Activated B cell treated with CpG ODN at 0.5 μM for 24 hours (primary cell): ENCODE data around the gene AMN. TPM values are rescaled to one million over a fixed set of nuclear protein-coding genes. Genes with fewer than 3 reads are reported as not detected.

Experiments
- ATAC-seq: fragments of 200-7000 bp; cut with Tn5 transposase; one replicate; pipeline ENCODE4 v1.10.0; 2021; ENCODE audit warnings: low read depth, mild to moderate bottlenecking, moderate library complexity
- CTCF ChIA-PET: fragments of 350-600 bp; sonication (Branson Sonifier 250); formaldehyde crosslinking; loops from one replicate; lab custom pipeline; 2021; ENCODE audit warnings: antibody characterized with exemption; lab: Charles Lee
- POLR2A ChIA-PET: fragments of 350-600 bp; sonication (Branson Sonifier 250); formaldehyde crosslinking; loops from one replicate; lab custom pipeline; 2021; ENCODE audit warnings: antibody characterized with exemption; lab: Charles Lee
- DNase-seq: peaks from one replicate; pipeline ENCODE4 v3.0.0; 2022
- H3K27ac Mint-ChIP-seq: one replicate; pipeline ENCODE4 v1.8.0; 2020; ENCODE audit warnings: mixed read lengths
- H3K27me3 Mint-ChIP-seq: one replicate; pipeline ENCODE4 v1.8.0; 2021; ENCODE audit warnings: mixed read lengths
- H3K36me3 Mint-ChIP-seq: one replicate; pipeline ENCODE4 v1.8.0; 2021; ENCODE audit warnings: low read depth, mixed read lengths
- H3K4me1 Mint-ChIP-seq: one replicate; pipeline ENCODE4 v1.8.0; 2021; ENCODE audit warnings: mixed read lengths
- H3K4me3 Mint-ChIP-seq: one replicate; pipeline ENCODE4 v1.8.0; 2020; ENCODE audit warnings: mild to moderate bottlenecking, mixed read lengths
- H3K9me3 Mint-ChIP-seq: one replicate; pipeline ENCODE4 v1.8.0; 2020; ENCODE audit warnings: mixed read lengths
- intact Hi-C: fragments of 100-400 bp; cut with micrococcal nuclease; formaldehyde crosslinking; loops from one replicate; pipeline ENCODE4 v1.15.1; 2024
- total RNA-seq: library from RNA; stranded (reverse); gene quantifications from 2 replicates; pipeline ENCODE4 v1.2.3, GENCODE V29; 2022
- TF ChIP-seq, protein P1 (sequence below): fragments of 200-600 bp; IDR thresholded peaks from one replicate; pipeline ENCODE4 v1.8.0; 2022; ENCODE audit warnings: antibody characterized with exemption, mild to moderate bottlenecking

The AMN gene
- total RNA-seq, 1 donor from 2014 or later, result 4.4 TPM

DNA sequence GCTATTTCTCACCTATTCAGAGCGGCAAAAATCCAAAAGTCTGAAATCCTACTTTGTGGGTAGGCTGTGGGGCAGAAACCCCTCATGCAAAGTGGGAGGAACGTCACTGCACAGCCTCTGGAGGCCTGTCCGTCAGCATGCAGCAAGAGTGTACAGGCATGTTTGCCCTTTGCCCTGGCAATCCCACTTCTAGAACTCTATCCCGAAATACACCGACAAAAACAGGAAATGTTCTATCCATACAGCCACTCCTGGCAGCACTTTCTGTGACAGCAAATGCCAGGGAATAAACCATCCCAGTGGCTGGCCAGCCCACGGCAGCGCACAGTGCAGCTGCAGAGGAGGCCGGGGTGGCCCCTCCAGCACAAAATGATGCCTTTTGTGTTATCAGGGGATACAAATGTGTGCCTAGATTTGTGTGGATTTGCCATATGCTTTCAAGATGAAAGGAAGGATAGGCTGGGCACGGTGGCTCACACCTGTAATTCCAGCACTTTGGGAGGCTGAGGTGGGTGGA is 39.7 kb downstream of the AMN start:
- no peak overlapping the region for H3K27ac Mint-ChIP-seq
- ChIA-PET POLR2A (interaction anchor here (0.7 kb wide), 1 partner anchor 267 kb away, joined by 3 read pairs; no protein-coding TSS in a partner anchor), CTCF (no interaction called here)
- TF ChIP-seq, protein P1, sequence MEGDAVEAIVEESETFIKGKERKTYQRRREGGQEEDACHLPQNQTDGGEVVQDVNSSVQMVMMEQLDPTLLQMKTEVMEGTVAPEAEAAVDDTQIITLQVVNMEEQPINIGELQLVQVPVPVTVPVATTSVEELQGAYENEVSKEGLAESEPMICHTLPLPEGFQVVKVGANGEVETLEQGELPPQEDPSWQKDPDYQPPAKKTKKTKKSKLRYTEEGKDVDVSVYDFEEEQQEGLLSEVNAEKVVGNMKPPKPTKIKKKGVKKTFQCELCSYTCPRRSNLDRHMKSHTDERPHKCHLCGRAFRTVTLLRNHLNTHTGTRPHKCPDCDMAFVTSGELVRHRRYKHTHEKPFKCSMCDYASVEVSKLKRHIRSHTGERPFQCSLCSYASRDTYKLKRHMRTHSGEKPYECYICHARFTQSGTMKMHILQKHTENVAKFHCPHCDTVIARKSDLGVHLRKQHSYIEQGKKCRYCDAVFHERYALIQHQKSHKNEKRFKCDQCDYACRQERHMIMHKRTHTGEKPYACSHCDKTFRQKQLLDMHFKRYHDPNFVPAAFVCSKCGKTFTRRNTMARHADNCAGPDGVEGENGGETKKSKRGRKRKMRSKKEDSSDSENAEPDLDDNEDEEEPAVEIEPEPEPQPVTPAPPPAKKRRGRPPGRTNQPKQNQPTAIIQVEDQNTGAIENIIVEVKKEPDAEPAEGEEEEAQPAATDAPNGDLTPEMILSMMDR, result no peak
- H3K4me1 Mint-ChIP-seq, result no peaks in the 10 kb centered on the region
- intact Hi-C loops, result no loop called here
- no peaks in the 10 kb centered on the region for H3K9me3 Mint-ChIP-seq
- ATAC-seq (no peak), DNase-seq (no peak)
- peaks cover 82% of the 10 kb centered on the region for H3K36me3 Mint-ChIP-seq
- no peak overlapping the region for H3K4me3 Mint-ChIP-seq
- H3K27me3 Mint-ChIP-seq, result no peaks in the 10 kb centered on the region

DNA sequence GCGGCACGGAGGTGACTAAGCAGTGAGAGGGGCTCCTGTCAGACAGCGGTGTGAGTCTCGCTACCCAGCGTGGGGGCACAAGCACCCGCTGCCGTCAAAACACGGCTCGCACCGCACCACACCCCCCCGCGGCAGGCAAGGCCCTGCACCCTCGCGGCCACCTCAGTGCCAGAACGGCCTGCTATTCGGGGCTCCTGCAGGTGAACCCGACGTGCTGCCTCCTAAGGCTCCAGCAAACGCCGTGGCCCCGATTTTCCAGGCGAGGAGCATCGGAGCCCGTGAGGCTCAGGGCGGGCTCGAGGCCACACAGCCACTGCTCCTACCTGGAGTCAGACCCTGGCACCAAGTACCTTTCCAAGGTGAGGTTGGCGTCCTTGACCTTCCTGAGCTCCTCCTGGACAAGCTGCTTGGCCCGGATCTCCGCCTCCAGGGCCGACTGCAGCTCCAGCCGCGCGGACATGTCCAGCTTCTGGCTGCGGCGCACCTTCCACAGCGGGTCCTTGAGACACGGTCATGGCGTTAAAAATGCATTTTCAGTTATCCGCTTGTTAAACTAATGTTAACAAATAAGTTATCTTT is 41.8 kb downstream of the AMN start:
- TF ChIP-seq, protein P1, result no peak
- ChIA-PET POLR2A (no interaction called here), CTCF (no interaction called here)
- Mint-ChIP-seq H3K36me3 (peaks cover 85% of the 10 kb centered on the region), H3K4me1 (no peaks in the 10 kb centered on the region), H3K27ac (no peak overlapping the region), H3K9me3 (no peaks in the 10 kb centered on the region), H3K4me3 (no peak overlapping the region), H3K27me3 (no peaks in the 10 kb centered on the region)
- DNase-seq (no peak), ATAC-seq (no peak)
- intact Hi-C loops, result no loop called here

DNA sequence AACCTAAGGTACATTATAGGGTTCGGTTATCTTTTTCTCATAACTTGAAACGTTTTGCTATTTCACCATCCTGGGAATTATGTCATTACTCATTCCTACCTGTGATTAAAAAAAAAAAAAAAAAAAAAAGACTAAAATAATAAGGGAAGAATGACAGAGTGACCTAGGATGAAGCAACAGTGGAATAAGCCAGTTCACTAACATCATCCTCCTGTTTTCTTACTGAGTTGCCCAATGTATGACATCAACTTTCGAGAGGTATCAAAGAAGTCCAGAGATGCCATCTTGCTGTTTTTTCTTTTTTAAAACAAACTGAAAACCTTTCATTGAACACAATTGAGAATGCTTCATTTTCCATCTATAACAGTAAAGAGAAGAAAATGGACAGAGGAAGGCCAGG is 42.8 kb downstream of the AMN start:
- intact Hi-C loops, result no loop called here
- Mint-ChIP-seq H3K4me3 (no peak overlapping the region), H3K36me3 (peaks cover 89% of the 10 kb centered on the region), H3K27me3 (no peaks in the 10 kb centered on the region), H3K27ac (no peak overlapping the region), H3K9me3 (no peaks in the 10 kb centered on the region), H3K4me1 (no peaks in the 10 kb centered on the region)
- ATAC-seq (no peak), DNase-seq (no peak)
- ChIA-PET POLR2A (no interaction called here), CTCF (no interaction called here)
- TF ChIP-seq, protein P1, result no peak

DNA sequence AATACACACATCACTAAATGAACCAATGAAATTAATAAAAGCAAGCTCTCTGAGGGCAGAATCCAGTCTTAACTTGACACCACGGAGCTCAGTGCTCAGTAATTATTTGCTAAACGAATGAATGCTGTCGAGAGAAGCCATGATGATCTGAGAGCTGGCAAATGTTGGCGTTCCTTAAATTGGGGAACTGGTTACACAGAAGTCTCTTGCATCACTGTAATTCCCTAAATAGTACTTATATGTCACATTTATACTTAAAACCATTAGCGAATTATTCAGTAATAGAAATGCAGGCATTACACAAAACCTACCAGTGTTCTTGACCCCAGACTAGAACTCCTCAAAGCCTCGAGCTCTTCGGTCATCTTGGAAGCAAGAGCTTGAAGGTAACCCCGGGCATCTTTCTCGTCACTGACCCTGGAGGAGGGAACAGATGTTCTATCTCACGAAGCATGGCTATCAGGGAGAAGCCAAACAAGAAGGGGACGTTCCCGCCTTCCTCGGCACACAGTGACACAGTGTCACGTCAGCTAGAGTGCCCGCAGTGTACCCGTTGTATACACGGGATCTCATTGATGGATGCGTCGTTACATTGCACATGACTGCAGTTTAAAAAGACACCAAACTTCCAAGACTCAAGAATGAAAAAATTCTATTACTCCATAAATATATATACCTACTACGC is 43.6 kb downstream of the AMN start:
- intact Hi-C loops, result no loop called here
- POLR2A ChIA-PET, result no interaction called here
- no peak for ATAC-seq
- CTCF ChIA-PET, result no interaction called here
- TF ChIP-seq, protein P1, result no peak
- no peak for DNase-seq
- H3K27ac Mint-ChIP-seq, result no peak overlapping the region
- H3K4me1 Mint-ChIP-seq, result no peaks in the 10 kb centered on the region
- H3K4me3 Mint-ChIP-seq, result no peak overlapping the region
- H3K9me3 Mint-ChIP-seq, result no peaks in the 10 kb centered on the region
- H3K27me3 Mint-ChIP-seq, result no peaks in the 10 kb centered on the region
- peaks cover 90% of the 10 kb centered on the region for H3K36me3 Mint-ChIP-seq

DNA sequence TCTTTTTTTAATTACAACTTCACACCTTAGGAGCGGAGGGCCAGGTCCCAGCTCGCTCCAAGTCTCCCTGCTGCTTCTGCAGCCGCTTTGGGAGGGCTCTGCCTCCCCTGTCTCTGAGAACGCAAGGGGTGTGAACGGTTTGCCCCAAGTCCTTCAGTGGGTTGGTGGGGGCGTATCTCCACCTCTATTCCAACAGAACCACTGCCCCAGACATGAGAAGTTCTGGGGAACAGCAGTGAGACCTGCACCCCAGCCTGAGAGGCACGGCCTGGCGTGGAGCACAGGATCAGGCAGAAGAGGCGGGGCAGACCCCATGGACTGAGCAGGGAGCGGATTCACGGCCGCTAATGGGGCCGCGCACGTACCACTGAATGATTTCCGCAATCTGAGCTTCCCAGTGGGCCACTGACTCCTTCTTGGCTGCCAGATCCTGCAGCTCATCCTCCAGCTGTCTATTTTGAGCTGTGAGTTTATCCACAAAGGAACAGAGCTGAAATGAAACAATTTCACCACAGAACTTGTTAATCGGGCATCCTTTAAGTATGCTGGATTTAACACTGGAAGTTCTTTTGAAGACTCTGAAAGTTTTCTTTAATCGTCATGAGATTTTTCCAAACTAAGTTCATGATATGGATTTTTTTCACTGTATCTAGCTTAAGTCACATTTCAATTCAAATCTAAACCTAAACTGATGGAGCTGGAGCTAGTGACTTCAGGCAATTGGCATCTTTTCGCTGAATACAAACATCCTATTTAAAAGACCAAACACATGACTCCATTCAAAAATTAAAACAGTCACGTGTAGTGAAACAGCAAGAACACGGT is 44.4 kb downstream of the AMN start:
- no peak for DNase-seq
- CTCF ChIA-PET, result no interaction called here

More for the DNA sequence above, 44.4 kb downstream of the AMN start:
- ATAC-seq, result no peak
- H3K36me3 Mint-ChIP-seq, result peaks cover 91% of the 10 kb centered on the region
- no peaks in the 10 kb centered on the region for H3K9me3 Mint-ChIP-seq
- no peak overlapping the region for H3K4me3 Mint-ChIP-seq
- TF ChIP-seq, protein P1, result no peak
- H3K27ac Mint-ChIP-seq, result no peak overlapping the region
- intact Hi-C loops, result no loop called here
- POLR2A ChIA-PET, result no interaction called here
- H3K27me3 Mint-ChIP-seq, result no peaks in the 10 kb centered on the region
- H3K4me1 Mint-ChIP-seq, result no peaks in the 10 kb centered on the region
